Uterus (tissue), 2 donors: ENCODE measurements around the gene KCNK3.

ENCODE experiments used
- CTCF ChIP-seq, 4 experiments: fragments of 200-600 bp in 2 of 4; fragments of 450-650 bp in 2 of 4; sonication (generic) in 2 of 4; IDR thresholded peaks; one replicate each; pipeline ENCODE4 v1.5.1; 2016 to 2019; ENCODE audit warnings: antibody characterized with exemption in 4 of 4, mild to moderate bottlenecking in 2 of 4, moderate library complexity in 1 of 4
- POLR2A ChIP-seq, 2 donors: fragments of 450-650 bp; IDR thresholded peaks; one replicate each; pipeline ENCODE4 v1.6.1; 2016; ENCODE audit warnings: antibody characterized with exemption in 2 of 2, mild to moderate bottlenecking in 1 of 2, moderate library complexity in 1 of 2

DNA sequence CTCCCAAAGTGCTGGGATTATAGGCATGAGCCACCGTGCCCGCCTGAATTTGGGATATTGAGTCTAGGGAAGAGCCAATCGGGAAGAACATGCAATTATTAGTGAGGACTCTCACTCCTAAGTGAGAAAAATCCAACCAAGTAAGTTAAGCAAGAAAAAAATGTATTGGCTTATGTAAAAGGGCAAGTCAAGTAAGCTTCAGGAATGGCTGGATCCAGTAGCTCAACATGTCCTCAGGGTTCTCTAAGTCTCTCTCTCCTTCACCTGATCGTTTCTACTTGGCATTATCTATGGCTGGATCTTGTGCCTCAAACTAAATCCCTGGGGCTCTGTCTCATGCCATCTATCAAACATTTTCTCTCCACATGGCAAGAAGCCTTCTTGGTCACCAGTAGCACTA lies 35.3 kb upstream of the KCNK3 start:
- TF ChIP-seq POLR2A (IDR thresholded peaks at IDR 0.05) (no peak), CTCF (IDR thresholded peaks at IDR 0.05) (no peak)
